GM12878 (cell line): ENCODE data around the gene SOST. TPM values are rescaled to one million over a fixed set of nuclear protein-coding genes. Genes with fewer than 3 reads are reported as not detected.

Experiments used
- ATAC-seq: fragments of 200-7000 bp; cut with Tn5 transposase; 3 replicates; pipeline ENCODE4 v1.9.1; 2020; ENCODE audit warnings: mild to moderate bottlenecking, moderate library complexity
- BruUV-seq: library from RNA; stranded (reverse); fragments of 400-500 nt; replicated peaks from 2 replicates; lab custom pipeline; 2021; lab: Mats Ljungman, UMichigan
- CTCF ChIA-PET: fragments of 300-600 bp; sonication (Branson Sonifier 250); formaldehyde crosslinking; extraction: SDS; loops from one replicate; lab custom pipeline; 2021; ENCODE audit warnings: inconsistent platforms; lab: Yijun Ruan, JAX
- POLR2A ChIA-PET: fragments of 350-600 bp; formaldehyde crosslinking; extraction: SDS; loops from one replicate; lab custom pipeline; 2021; ENCODE audit warnings: inconsistent platforms; lab: Charles Lee
- RAD21 ChIA-PET: fragments of 300-600 bp; sonication (Branson Sonifier 250); formaldehyde crosslinking; loops from one replicate; lab custom pipeline; 2023; ENCODE audit warnings: antibody characterized with exemption; ENCODE audit not compliant: unreplicated experiment; lab: Charles Lee
- SMC1A ChIA-PET: fragments of 300-600 bp; sonication (Branson Sonifier 250); formaldehyde crosslinking; loops from one replicate; lab custom pipeline; 2023; ENCODE audit not compliant: unreplicated experiment, uncharacterized antibody; lab: Charles Lee
- DNase-seq: peaks from one replicate; pipeline ENCODE4 v3.0.0-alpha.2; 2011; ENCODE audit warnings: low read depth, low spot score
- FAIRE-seq: peaks from 3 replicates; lab custom pipeline; 2011; peaks lifted over from hg19 to GRCh38; lab: Jason Lieb, UNC
- H2AFZ ChIP-seq: 2 replicates; pipeline ENCODE4 v1.6.0; 2011; ENCODE audit warnings: low read depth, low read length, control low read depth; ENCODE audit not compliant: control insufficient read depth
- H3K27ac ChIP-seq: 2 replicates; pipeline ENCODE4 v1.5.1; 2011; ENCODE audit warnings: control low read depth; ENCODE audit not compliant: control insufficient read depth, insufficient read depth
- H3K27me3 ChIP-seq, 2 experiments: replicated peaks in 1 of 2; 2 replicates each; pipeline versions ENCODE4 v1.6.0 to v1.6.1; 2011; ENCODE audit warnings: low read length in 1 of 2; ENCODE audit not compliant: control insufficient read depth in 2 of 2, insufficient read depth in 2 of 2
- H3K36me3 ChIP-seq, 2 experiments: 2 replicates each; pipeline ENCODE4 v1.5.1; 2011; ENCODE audit warnings: low read length in 1 of 2; ENCODE audit not compliant: control insufficient read depth in 2 of 2, insufficient read depth in 2 of 2
- H3K4me1 ChIP-seq: 2 replicates; pipeline ENCODE4 v1.6.1; 2011; ENCODE audit warnings: mild to moderate bottlenecking, low read length, moderate library complexity, mixed read lengths; ENCODE audit not compliant: control insufficient read depth, insufficient read depth
- H3K4me2 ChIP-seq: 2 replicates; pipeline ENCODE4 v1.6.0; 2011; ENCODE audit warnings: control low read depth; ENCODE audit not compliant: control insufficient read depth, insufficient read depth
- H3K4me3 ChIP-seq: fragments of 200-600 bp; sonication (generic); 2 replicates; pipeline ENCODE4 v1.5.1; 2016
- H3K79me2 ChIP-seq: 2 replicates; pipeline ENCODE4 v1.6.0; 2011; ENCODE audit warnings: low read length; ENCODE audit not compliant: control insufficient read depth, insufficient read depth
- H3K9ac ChIP-seq: 2 replicates; pipeline ENCODE4 v1.8.0; 2011; ENCODE audit warnings: low read length, control low read depth, mixed read lengths; ENCODE audit not compliant: control insufficient read depth, insufficient read depth
- H3K9me3 ChIP-seq: replicated peaks from 3 replicates; pipeline ENCODE4 v1.5.1; 2011; ENCODE audit warnings: mild to moderate bottlenecking, low read length; ENCODE audit not compliant: control insufficient read depth, insufficient read depth
- H4K20me1 ChIP-seq: 2 replicates; pipeline ENCODE4 v1.6.0; 2011; ENCODE audit not compliant: control insufficient read depth, insufficient read depth
- CHD2 ChIP-seq: IDR thresholded peaks from 2 replicates; pipeline ENCODE4 v1.6.1; 2011; ENCODE audit warnings: low read depth, low read length, improper control_type of control experiment, borderline replicate concordance
- EED ChIP-seq: sonication (generic); IDR thresholded peaks from 2 replicates; pipeline ENCODE4 v1.6.1; 2016; ENCODE audit warnings: antibody characterized with exemption, low read depth
- EGR1 ChIP-seq, 2 experiments: IDR thresholded peaks; 1 replicate in 1 of 2; 2 replicates in 1 of 2; pipeline ENCODE4 v1.6.1; 2011 to 2012; ENCODE audit warnings: low read depth in 2 of 2, low read length in 2 of 2, borderline replicate concordance in 1 of 2, mild to moderate bottlenecking in 1 of 2, moderate library complexity in 1 of 2
- IKZF1 ChIP-seq: fragments of 450-650 bp; conservative IDR thresholded peaks from 2 replicates; pipeline ENCODE4 v1.6.1; 2017; ENCODE audit warnings: antibody characterized with exemption, mild to moderate bottlenecking
- KDM1A ChIP-seq: fragments of 200-600 bp; sonication (generic); IDR thresholded peaks from 2 replicates; pipeline ENCODE4 v1.6.1; 2016; ENCODE audit warnings: borderline replicate concordance
- SIN3A ChIP-seq: IDR thresholded peaks from 2 replicates; pipeline ENCODE4 v1.6.1; 2012; ENCODE audit warnings: low read depth, low read length, improper control_type of control experiment
- TAF1 ChIP-seq: IDR thresholded peaks from 2 replicates; pipeline ENCODE4 v1.6.1; 2011; ENCODE audit warnings: mild to moderate bottlenecking, low read depth, low read length, borderline replicate concordance
- ZNF207 ChIP-seq: fragments of 450-650 bp; IDR thresholded peaks from 2 replicates; pipeline ENCODE4 v1.6.1; 2014; ENCODE audit warnings: antibody characterized with exemption, mild to moderate bottlenecking, borderline replicate concordance
- WGBS: methylation state at CpG from one replicate; pipeline ENCODE4 v1.1.6; 2016; ENCODE audit warnings: low lambda C conversion rate; ENCODE audit not compliant: insufficient replicate concordance, insufficient coverage; ENCODE audit errors: missing lambda C conversion rate; 5-methylcytosine and 5-hydroxymethylcytosine counted together
- in situ Hi-C: fragments of 300-500 bp; cut with MboI; formaldehyde crosslinking; loops from 9 replicates; pipeline ENCODE4 v1.14.3; 2018; ENCODE audit warnings: mixed read lengths
- intact Hi-C: fragments of 100-400 bp; cut with micrococcal nuclease; formaldehyde crosslinking; loops from one replicate; pipeline ENCODE4 v1.14.2; 2022; ENCODE audit not compliant: unreplicated experiment
- polyA plus RNA-seq, 11 experiments: library from polyadenylated mRNA; depleted of rRNA in 4 of 11; unstranded in 6 of 11; stranded (reverse) in 5 of 11; fragments of >200 nt; fragmentation: Nextera tagmentation in 4 of 11; fragmentation: Illumina TruSeq in 1 of 11; extraction: Ambion mirVana in 4 of 11; extraction: Trizol in 1 of 11; gene quantifications; 1 replicate in 1 of 11; 2 replicates in 10 of 11; pipeline versions ENCODE4 v1.2.1 to v1.2.3, GENCODE V29; 2011 to 2016; ENCODE audit warnings: inconsistent platforms in 2 of 11, missing spikeins in 2 of 11, low read depth in 1 of 11
- total RNA-seq, 4 experiments: library from RNA; depleted of rRNA in 3 of 4; stranded (reverse); fragments of >200 nt in 3 of 4; fragmentation: Illumina TruSeq in 1 of 4; extraction: Trizol in 1 of 4; gene quantifications; 2 replicates each; pipeline versions ENCODE4 v1.2.1 to v1.2.3, GENCODE V29; 2013 to 2021
- TF ChIP-seq, protein P1 (sequence below): IDR thresholded peaks from 2 replicates; pipeline ENCODE4 v1.6.1; 2012; ENCODE audit warnings: improper control_type of control experiment, low read depth, low read length; ENCODE audit not compliant: insufficient replicate concordance
- TF ChIP-seq, protein P2 (sequence below): IDR thresholded peaks from 2 replicates; pipeline ENCODE4 v1.6.1; 2011; ENCODE audit warnings: low read depth, mild to moderate bottlenecking, low read length, moderate library complexity, borderline replicate concordance; ENCODE audit errors: extremely low read depth
- TF ChIP-seq, protein P3 (sequence below): IDR thresholded peaks from 2 replicates; pipeline ENCODE4 v1.6.1; 2011; ENCODE audit warnings: borderline replicate concordance, low read depth, mild to moderate bottlenecking, moderate library complexity, mixed read lengths, low read length; ENCODE audit not compliant: insufficient read depth; ENCODE audit errors: extremely low read length
- TF ChIP-seq, protein P4 (sequence below): fragments of 450-650 bp; IDR thresholded peaks from 2 replicates; pipeline ENCODE4 v1.6.1; 2017; ENCODE audit warnings: antibody characterized with exemption, mild to moderate bottlenecking, moderate library complexity

Gene SOST
- total and polyA plus RNA-seq, 10 of the 15 experiments (the other 5 are each of a cell fraction or from before 2014, with no cell fraction given), result not detected

DNA sequence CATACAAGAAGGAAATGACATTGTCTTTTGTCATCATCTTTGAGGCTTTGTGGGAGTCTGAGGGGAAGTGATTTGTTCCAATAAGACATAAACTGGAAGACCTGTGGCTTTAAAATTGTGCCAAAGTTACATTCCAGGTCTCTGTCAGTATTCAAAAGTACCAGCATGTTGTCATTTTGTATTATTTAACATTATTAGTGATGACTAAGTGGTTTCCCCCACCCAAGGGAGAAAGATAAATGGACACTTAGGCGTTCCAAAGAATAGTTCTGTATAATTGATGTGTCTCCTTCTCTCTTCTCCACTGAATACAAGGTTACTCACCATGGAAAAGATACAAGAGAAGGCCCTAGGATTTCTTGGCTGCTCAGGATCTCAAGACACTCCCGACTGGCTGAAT, 25.5 kb upstream of the SOST start (continued):
- no peak for TF ChIP-seq ZNF207
- TF ChIP-seq CHD2, result no peak
- no peak for TF ChIP-seq SIN3A

DNA sequence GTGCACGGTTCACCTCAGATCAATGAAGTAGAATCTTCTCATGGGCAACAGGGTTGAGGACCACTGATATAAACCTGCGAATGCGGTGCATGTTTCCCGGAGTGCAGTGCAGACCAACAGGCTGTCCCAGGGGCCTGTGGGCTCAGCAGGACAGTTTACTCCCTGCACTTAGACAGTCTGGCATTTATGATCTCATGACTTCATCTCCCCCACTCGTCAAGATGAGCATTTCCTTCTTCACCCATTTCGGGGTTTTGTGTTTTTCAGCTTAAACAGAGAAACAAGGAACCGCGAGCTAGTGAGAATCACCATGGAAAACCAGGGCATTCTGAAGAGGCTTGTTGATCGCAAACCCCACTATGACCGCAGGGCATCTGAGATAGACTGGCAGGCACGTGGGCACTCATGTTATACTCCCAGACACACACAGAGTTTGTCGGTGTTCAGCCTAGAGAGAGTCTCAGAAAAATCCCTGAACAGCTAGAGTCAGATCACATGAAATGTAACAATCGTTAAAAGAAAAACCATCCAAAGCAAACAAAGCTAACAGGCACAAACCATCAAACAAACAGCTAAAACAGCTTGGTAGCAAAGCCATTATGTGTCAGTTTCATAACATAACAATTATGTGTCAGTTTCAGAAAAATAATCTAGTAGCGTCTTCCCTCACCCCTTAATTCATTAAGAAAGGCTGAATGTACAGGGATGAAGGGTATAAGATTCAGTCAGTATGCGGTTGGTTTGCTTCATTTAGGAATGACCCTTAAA, 24.5 kb upstream of the SOST start:
- POLR2A ChIA-PET, result interaction anchor here (0.6 kb wide), 1 partner anchor 547 kb away, joined by 3 read pairs; no protein-coding TSS in a partner anchor
- no peaks in the 10 kb centered on the region for H3K79me2 ChIP-seq
- DNase-seq (no peak), ATAC-seq (no peak), FAIRE-seq (no peak)
- CTCF ChIA-PET, result no interaction called here
- RAD21 ChIA-PET, result no interaction called here
- SMC1A ChIA-PET, result no interaction called here
- H3K36me3 ChIP-seq, result no peaks in the 10 kb centered on the region
- H3K4me2 ChIP-seq, result no peak overlapping the region
- no peaks in the 10 kb centered on the region for H4K20me1 ChIP-seq
- in situ Hi-C loops, result no loop called here
- H3K4me1 ChIP-seq, result no peaks in the 10 kb centered on the region
- intact Hi-C loops, result no loop called here
- H3K27ac ChIP-seq, result no peak overlapping the region
- BruUV-seq, result no TSS peak
- no peaks in the 10 kb centered on the region for H3K9me3 ChIP-seq
- no peak overlapping the region for H3K4me3 ChIP-seq
- no peak overlapping the region for H2AFZ ChIP-seq
- H3K27me3 ChIP-seq, result peaks cover 5 to 12% of the 10 kb centered on the region in 2 experiments; a peak in 2 of 4 replicates
- WGBS, result 59% methylated on average over 15 of the region's 15 CpGs
- H3K9ac ChIP-seq, result no peak overlapping the region
- no peak for TF ChIP-seq EGR1 (IDR thresholded peaks at IDR 0.05; ENCODE audit: borderline replicate concordance in 1 of 2, low read depth in 2 of 2, low read length in 2 of 2)
- no peak for TF ChIP-seq TAF1
- no peak for TF ChIP-seq IKZF1
- TF ChIP-seq, protein P1, sequence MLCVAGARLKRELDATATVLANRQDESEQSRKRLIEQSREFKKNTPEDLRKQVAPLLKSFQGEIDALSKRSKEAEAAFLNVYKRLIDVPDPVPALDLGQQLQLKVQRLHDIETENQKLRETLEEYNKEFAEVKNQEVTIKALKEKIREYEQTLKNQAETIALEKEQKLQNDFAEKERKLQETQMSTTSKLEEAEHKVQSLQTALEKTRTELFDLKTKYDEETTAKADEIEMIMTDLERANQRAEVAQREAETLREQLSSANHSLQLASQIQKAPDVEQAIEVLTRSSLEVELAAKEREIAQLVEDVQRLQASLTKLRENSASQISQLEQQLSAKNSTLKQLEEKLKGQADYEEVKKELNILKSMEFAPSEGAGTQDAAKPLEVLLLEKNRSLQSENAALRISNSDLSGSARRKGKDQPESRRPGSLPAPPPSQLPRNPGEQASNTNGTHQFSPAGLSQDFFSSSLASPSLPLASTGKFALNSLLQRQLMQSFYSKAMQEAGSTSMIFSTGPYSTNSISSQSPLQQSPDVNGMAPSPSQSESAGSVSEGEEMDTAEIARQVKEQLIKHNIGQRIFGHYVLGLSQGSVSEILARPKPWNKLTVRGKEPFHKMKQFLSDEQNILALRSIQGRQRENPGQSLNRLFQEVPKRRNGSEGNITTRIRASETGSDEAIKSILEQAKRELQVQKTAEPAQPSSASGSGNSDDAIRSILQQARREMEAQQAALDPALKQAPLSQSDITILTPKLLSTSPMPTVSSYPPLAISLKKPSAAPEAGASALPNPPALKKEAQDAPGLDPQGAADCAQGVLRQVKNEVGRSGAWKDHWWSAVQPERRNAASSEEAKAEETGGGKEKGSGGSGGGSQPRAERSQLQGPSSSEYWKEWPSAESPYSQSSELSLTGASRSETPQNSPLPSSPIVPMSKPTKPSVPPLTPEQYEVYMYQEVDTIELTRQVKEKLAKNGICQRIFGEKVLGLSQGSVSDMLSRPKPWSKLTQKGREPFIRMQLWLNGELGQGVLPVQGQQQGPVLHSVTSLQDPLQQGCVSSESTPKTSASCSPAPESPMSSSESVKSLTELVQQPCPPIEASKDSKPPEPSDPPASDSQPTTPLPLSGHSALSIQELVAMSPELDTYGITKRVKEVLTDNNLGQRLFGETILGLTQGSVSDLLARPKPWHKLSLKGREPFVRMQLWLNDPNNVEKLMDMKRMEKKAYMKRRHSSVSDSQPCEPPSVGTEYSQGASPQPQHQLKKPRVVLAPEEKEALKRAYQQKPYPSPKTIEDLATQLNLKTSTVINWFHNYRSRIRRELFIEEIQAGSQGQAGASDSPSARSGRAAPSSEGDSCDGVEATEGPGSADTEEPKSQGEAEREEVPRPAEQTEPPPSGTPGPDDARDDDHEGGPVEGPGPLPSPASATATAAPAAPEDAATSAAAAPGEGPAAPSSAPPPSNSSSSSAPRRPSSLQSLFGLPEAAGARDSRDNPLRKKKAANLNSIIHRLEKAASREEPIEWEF, result no peak
- TF ChIP-seq EED, result no peak
- no peak for TF ChIP-seq KDM1A
- TF ChIP-seq, protein P2, sequence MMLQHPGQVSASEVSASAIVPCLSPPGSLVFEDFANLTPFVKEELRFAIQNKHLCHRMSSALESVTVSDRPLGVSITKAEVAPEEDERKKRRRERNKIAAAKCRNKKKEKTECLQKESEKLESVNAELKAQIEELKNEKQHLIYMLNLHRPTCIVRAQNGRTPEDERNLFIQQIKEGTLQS, result no peak
- TF ChIP-seq, protein P3, sequence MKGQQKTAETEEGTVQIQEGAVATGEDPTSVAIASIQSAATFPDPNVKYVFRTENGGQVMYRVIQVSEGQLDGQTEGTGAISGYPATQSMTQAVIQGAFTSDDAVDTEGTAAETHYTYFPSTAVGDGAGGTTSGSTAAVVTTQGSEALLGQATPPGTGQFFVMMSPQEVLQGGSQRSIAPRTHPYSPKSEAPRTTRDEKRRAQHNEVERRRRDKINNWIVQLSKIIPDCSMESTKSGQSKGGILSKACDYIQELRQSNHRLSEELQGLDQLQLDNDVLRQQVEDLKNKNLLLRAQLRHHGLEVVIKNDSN, result no peak
- TF ChIP-seq, protein P4, sequence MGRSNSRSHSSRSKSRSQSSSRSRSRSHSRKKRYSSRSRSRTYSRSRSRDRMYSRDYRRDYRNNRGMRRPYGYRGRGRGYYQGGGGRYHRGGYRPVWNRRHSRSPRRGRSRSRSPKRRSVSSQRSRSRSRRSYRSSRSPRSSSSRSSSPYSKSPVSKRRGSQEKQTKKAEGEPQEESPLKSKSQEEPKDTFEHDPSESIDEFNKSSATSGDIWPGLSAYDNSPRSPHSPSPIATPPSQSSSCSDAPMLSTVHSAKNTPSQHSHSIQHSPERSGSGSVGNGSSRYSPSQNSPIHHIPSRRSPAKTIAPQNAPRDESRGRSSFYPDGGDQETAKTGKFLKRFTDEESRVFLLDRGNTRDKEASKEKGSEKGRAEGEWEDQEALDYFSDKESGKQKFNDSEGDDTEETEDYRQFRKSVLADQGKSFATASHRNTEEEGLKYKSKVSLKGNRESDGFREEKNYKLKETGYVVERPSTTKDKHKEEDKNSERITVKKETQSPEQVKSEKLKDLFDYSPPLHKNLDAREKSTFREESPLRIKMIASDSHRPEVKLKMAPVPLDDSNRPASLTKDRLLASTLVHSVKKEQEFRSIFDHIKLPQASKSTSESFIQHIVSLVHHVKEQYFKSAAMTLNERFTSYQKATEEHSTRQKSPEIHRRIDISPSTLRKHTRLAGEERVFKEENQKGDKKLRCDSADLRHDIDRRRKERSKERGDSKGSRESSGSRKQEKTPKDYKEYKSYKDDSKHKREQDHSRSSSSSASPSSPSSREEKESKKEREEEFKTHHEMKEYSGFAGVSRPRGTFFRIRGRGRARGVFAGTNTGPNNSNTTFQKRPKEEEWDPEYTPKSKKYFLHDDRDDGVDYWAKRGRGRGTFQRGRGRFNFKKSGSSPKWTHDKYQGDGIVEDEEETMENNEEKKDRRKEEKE, result no peak
